ENCODE results near the gene ABTB2.

DNA sequence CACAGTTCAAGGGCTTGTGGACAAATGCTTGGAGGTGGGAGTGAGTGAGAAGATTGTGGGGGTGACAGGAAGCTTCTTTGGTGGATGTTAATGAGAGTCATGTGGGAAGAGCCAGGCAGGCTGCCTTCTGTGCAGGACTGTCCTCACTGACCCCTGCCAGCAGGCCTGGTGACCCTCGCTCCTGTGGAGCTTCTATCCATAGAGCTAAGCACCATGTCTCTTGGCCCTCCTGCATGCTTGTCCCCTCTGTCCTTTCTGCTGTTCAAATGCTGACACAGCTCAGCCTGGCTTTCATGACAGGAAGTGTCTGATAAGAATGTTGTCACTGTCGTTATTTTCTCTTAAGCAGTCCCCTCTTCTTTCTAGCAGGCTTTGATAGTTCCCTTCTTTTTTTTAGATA is 214.8 kb downstream of the ABTB2 start:
- TF ChIP-seq CTCF (IDR thresholded peaks at IDR 0.05) = no peak
- TF ChIP-seq POLR2A (IDR thresholded peaks at IDR 0.05) = no peak

Measured in Peyer's patch (tissue), 4 donors.